Activated CD4-positive, alpha-beta T cell treated with anti-CD3 and anti-CD28 coated beads, Interleukin-2, amount 50 U/mL, for 16 hours (primary cell): ENCODE measurements around the gene SNX2.

Experiments
- DNase-seq: peaks from one replicate; pipeline ENCODE4 v3.0.0-alpha.2; 2020

SNX2 gene

GRCh38 chr5:122773619-122774018 is 1.3 kb upstream of the SNX2 start:
- DNase-seq, result no peak

GRCh38 chr5:122774519-122774860 is 390 bp upstream of the SNX2 start:
- DNase-seq, result no peak

GRCh38 chr5:122775550-122776542 is 966 bp downstream of the SNX2 start:
- DNase-seq, result no peak

- no peak for DNase-seq
Measured at GRCh38 chr5:122778157-122778556, 3.3 kb downstream of the SNX2 start.

GRCh38 chr5:122779451-122779850 is 4.6 kb downstream of the SNX2 start:
- DNase-seq, result no peak

GRCh38 chr5:122780296-122780695 is 5.4 kb downstream of the SNX2 start:
- no peak for DNase-seq

- no peak for DNase-seq
Measured at GRCh38 chr5:122781465-122781864, 6.6 kb downstream of the SNX2 start.

- DNase-seq, result no peak
Measured at GRCh38 chr5:122785294-122785693, 10.4 kb downstream of the SNX2 start.

GRCh38 chr5:122788371-122788770 is 13.5 kb downstream of the SNX2 start:
- no peak for DNase-seq

GRCh38 chr5:122788996-122789395 is 14.1 kb downstream of the SNX2 start:
- no peak for DNase-seq

- DNase-seq, result no peak
Measured at GRCh38 chr5:122789461-122790171, 14.7 kb downstream of the SNX2 start.

GRCh38 chr5:122790354-122791103 is 15.6 kb downstream of the SNX2 start:
- DNase-seq, result no peak

- no peak for DNase-seq
Measured at GRCh38 chr5:122805481-122805880, 30.6 kb downstream of the SNX2 start.

- DNase-seq, result no peak
Measured at GRCh38 chr5:122810405-122810804, 35.5 kb downstream of the SNX2 start.

- no peak for DNase-seq
Measured at GRCh38 chr5:122815218-122815767, 40.4 kb downstream of the SNX2 start.

GRCh38 chr5:122816756-122817155 is 41.9 kb downstream of the SNX2 start:
- no peak for DNase-seq

GRCh38 chr5:122831984-122832383 is 57.1 kb downstream of the SNX2 start:
- no peak for DNase-seq

- DNase-seq, result no peak
Measured at GRCh38 chr5:122835681-122836080, 60.8 kb downstream of the SNX2 start.

GRCh38 chr5:122836947-122837346 is 62.1 kb downstream of the SNX2 start:
- DNase-seq, result no peak

- DNase-seq, result no peak
Measured at GRCh38 chr5:122839731-122840130, 64.9 kb downstream of the SNX2 start.

GRCh38 chr5:122842016-122842580 is 67.2 kb downstream of the SNX2 start:
- no peak for DNase-seq

GRCh38 chr5:122844136-122844909 is 69.4 kb downstream of the SNX2 start:
- no peak for DNase-seq
